Stimulated activated memory B cell treated with anti-CD40 and anti-IgM and Interleukin-4, amounts not matched to agents 10 μg/mL and 1 μg/mL and 100 μg/mL, for 72 hours (primary cell): Measurements from ENCODE around the gene CCZ1B.
"Not testable (repeated sequence)": the region's sequence is repeated elsewhere in the genome, so short reads cannot be mapped to it uniquely, and the experiment has no call there.

Experiments
- ATAC-seq: fragments of 150-1000 bp; cut with Tn5 transposase; 2 replicates; pipeline ENCODE4 v1.10.0; 2021
- H3K27ac Mint-ChIP-seq: one replicate; pipeline ENCODE4 v1.8.0; 2022; ENCODE audit warnings: mild to moderate bottlenecking, mixed read lengths
- H3K27me3 Mint-ChIP-seq: one replicate; pipeline ENCODE4 v1.8.0; 2022; ENCODE audit warnings: mixed read lengths
- H3K36me3 Mint-ChIP-seq: one replicate; pipeline ENCODE4 v1.8.0; 2022; ENCODE audit warnings: mixed read lengths
- H3K4me1 Mint-ChIP-seq: one replicate; pipeline ENCODE4 v1.8.0; 2022; ENCODE audit warnings: mixed read lengths
- H3K4me3 Mint-ChIP-seq: one replicate; pipeline ENCODE4 v1.8.0; 2022; ENCODE audit warnings: mild to moderate bottlenecking, moderate library complexity, mixed read lengths
- H3K9me3 Mint-ChIP-seq: one replicate; pipeline ENCODE4 v1.8.0; 2022; ENCODE audit warnings: mixed read lengths

The CCZ1B gene

GRCh38 chr7:6800331-6800730 lies 25.7 kb downstream of the CCZ1B start:
- ATAC-seq, H3K9me3 Mint-ChIP-seq, H3K36me3 Mint-ChIP-seq, H3K27me3 Mint-ChIP-seq, H3K4me1 Mint-ChIP-seq, H3K27ac Mint-ChIP-seq, H3K4me3 Mint-ChIP-seq: not testable (repeated sequence)

GRCh38 chr7:6799887-6800286 lies 26.2 kb downstream of the CCZ1B start:
- ATAC-seq, H3K9me3 Mint-ChIP-seq, H3K36me3 Mint-ChIP-seq, H3K27ac Mint-ChIP-seq, H3K27me3 Mint-ChIP-seq, H3K4me1 Mint-ChIP-seq, H3K4me3 Mint-ChIP-seq: not testable (repeated sequence)

- not testable (repeated sequence) for H3K4me3 Mint-ChIP-seq, H3K27ac Mint-ChIP-seq, H3K4me1 Mint-ChIP-seq, ATAC-seq, H3K27me3 Mint-ChIP-seq, H3K36me3 Mint-ChIP-seq, H3K9me3 Mint-ChIP-seq
These were observed 28.0 kb downstream of the CCZ1B start for GRCh38 chr7:6798047-6798446.

GRCh38 chr7:6797218-6797617 lies 28.9 kb downstream of the CCZ1B start:
- not testable (repeated sequence) for H3K36me3 Mint-ChIP-seq, H3K9me3 Mint-ChIP-seq, H3K27me3 Mint-ChIP-seq

GRCh38 chr7:6794276-6794675 lies 31.8 kb downstream of the CCZ1B start:
- not testable (repeated sequence) for H3K4me1 Mint-ChIP-seq, H3K36me3 Mint-ChIP-seq, H3K27me3 Mint-ChIP-seq, H3K4me3 Mint-ChIP-seq, H3K9me3 Mint-ChIP-seq, ATAC-seq, H3K27ac Mint-ChIP-seq

More at GRCh38 chr7:6797218-6797617, 28.9 kb downstream of the CCZ1B start:
- H3K27ac Mint-ChIP-seq, H3K4me3 Mint-ChIP-seq, H3K4me1 Mint-ChIP-seq, ATAC-seq: not testable (repeated sequence)

- ATAC-seq, H3K4me1 Mint-ChIP-seq, H3K27ac Mint-ChIP-seq, H3K9me3 Mint-ChIP-seq, H3K4me3 Mint-ChIP-seq, H3K27me3 Mint-ChIP-seq, H3K36me3 Mint-ChIP-seq: not testable (repeated sequence)
These were observed 33.8 kb downstream of the CCZ1B start for GRCh38 chr7:6792113-6792872.

GRCh38 chr7:6789353-6789752 lies 36.7 kb downstream of the CCZ1B start:
- not testable (repeated sequence) for H3K27me3 Mint-ChIP-seq, ATAC-seq, H3K9me3 Mint-ChIP-seq, H3K4me1 Mint-ChIP-seq, H3K36me3 Mint-ChIP-seq, H3K27ac Mint-ChIP-seq, H3K4me3 Mint-ChIP-seq

GRCh38 chr7:6781581-6781980 lies 44.5 kb downstream of the CCZ1B start:
- not testable (repeated sequence) for H3K9me3 Mint-ChIP-seq, H3K4me3 Mint-ChIP-seq, ATAC-seq, H3K4me1 Mint-ChIP-seq, H3K36me3 Mint-ChIP-seq, H3K27me3 Mint-ChIP-seq, H3K27ac Mint-ChIP-seq

- not testable (repeated sequence) for H3K4me1 Mint-ChIP-seq, H3K4me3 Mint-ChIP-seq, ATAC-seq, H3K27ac Mint-ChIP-seq, H3K27me3 Mint-ChIP-seq, H3K9me3 Mint-ChIP-seq, H3K36me3 Mint-ChIP-seq
These were observed 64.9 kb downstream of the CCZ1B start for GRCh38 chr7:6761186-6761585.

GRCh38 chr7:6753964-6754363 lies 72.1 kb downstream of the CCZ1B start, which contains the start of gene RSPH10B2:
Gene RSPH10B2, plus strand, starts transcription at chr7:6754103. Its CDS starts 3,575 bp downstream, at chr7:6757678.
- not testable (repeated sequence) for H3K36me3 Mint-ChIP-seq, H3K4me3 Mint-ChIP-seq, ATAC-seq, H3K27me3 Mint-ChIP-seq, H3K4me1 Mint-ChIP-seq, H3K9me3 Mint-ChIP-seq, H3K27ac Mint-ChIP-seq

- not testable (repeated sequence) for H3K27me3 Mint-ChIP-seq, H3K4me1 Mint-ChIP-seq, H3K36me3 Mint-ChIP-seq, ATAC-seq, H3K4me3 Mint-ChIP-seq, H3K27ac Mint-ChIP-seq, H3K9me3 Mint-ChIP-seq
These were observed 75.9 kb downstream of the CCZ1B start for GRCh38 chr7:6750173-6750572.

GRCh38 chr7:6749335-6749734 lies 76.7 kb downstream of the CCZ1B start:
- H3K9me3 Mint-ChIP-seq, H3K4me3 Mint-ChIP-seq, H3K4me1 Mint-ChIP-seq, H3K27me3 Mint-ChIP-seq, ATAC-seq, H3K27ac Mint-ChIP-seq: not testable (repeated sequence)
- H3K36me3 Mint-ChIP-seq = peaks cover 13% of the 10 kb centered on the region
